Right ventricle myocardium inferior (tissue), 1 donor: ENCODE measurements around the gene ABCD1. TPM values are rescaled to one million over a fixed set of nuclear protein-coding genes. Genes with fewer than 3 reads are reported as not detected.

Experiments
- ATAC-seq: fragments of 200-7000 bp; cut with Tn5 transposase; one replicate; pipeline ENCODE4 v1.9.1; 2020; ENCODE audit warnings: mild to moderate bottlenecking, moderate library complexity
- DNase-seq: peaks from one replicate; pipeline ENCODE4 v3.0.0; 2021; ENCODE audit errors: missing footprints
- intact Hi-C: fragments of 100-400 bp; cut with DNase I; formaldehyde crosslinking; loops from one replicate; pipeline ENCODE4 v1.11.0; 2022
- total RNA-seq: library from RNA; stranded (reverse); fragmentation: NEBNext Ultra II Directional; extraction: Animal tissue kit (Norgen Biotek cat#: 25700); gene quantifications from one replicate; pipeline ENCODE4 v1.2.1, GENCODE V29; 2021
- donor health status: DM: no; HTN: yes; CAD: no; lungs with severe emphysema.

ABCD1 gene
- total RNA-seq, 1 donor from 2014 or later = 16.4 TPM

GRCh38 chrX:153765138-153766079, 40.8 kb downstream of the ABCD1 start:
- DNase-seq = no peak
- intact Hi-C loops = no loop called here
- ATAC-seq = peak; percentile 47

GRCh38 chrX:153766098-153766817, 41.6 kb downstream of the ABCD1 start:
- DNase-seq = no peak
- intact Hi-C loops = no loop called here
- no peak for ATAC-seq

- ATAC-seq (no peak), DNase-seq (no peak)
- intact Hi-C loops = no loop called here
Measured at GRCh38 chrX:153766871-153767673, 42.4 kb downstream of the ABCD1 start.

- ATAC-seq (no peak), DNase-seq (no peak)
- intact Hi-C loops = no loop called here
Measured at GRCh38 chrX:153767674-153768055, 43.0 kb downstream of the ABCD1 start.

GRCh38 chrX:153768311-153769157, 43.9 kb downstream of the ABCD1 start:
- ATAC-seq (no peak), DNase-seq (no peak)
- intact Hi-C loops = no loop called here

GRCh38 chrX:153769158-153769864, 44.7 kb downstream of the ABCD1 start:
- ATAC-seq = no peak
- DNase-seq = no peak
- intact Hi-C loops = no loop called here

- intact Hi-C loops = no loop called here
- ATAC-seq (no peak), DNase-seq (no peak)
Measured at GRCh38 chrX:153769865-153770600, 45.4 kb downstream of the ABCD1 start.

GRCh38 chrX:153770601-153771414, 46.2 kb downstream of the ABCD1 start:
- DNase-seq = no peak
- intact Hi-C loops = no loop called here
- no peak for ATAC-seq

GRCh38 chrX:153771415-153772315, 47.0 kb downstream of the ABCD1 start:
- ATAC-seq (no peak), DNase-seq (no peak)
- intact Hi-C loops = no loop called here

- DNase-seq = no peak
- ATAC-seq = no peak
- intact Hi-C loops = no loop called here
Measured at GRCh38 chrX:153772316-153773217, 47.9 kb downstream of the ABCD1 start.

GRCh38 chrX:153773218-153773611, 48.6 kb downstream of the ABCD1 start:
- intact Hi-C loops = no loop called here
- no peak for ATAC-seq
- DNase-seq = no peak

GRCh38 chrX:153773741-153774575, 49.3 kb downstream of the ABCD1 start:
- DNase-seq (peak; percentile 21), ATAC-seq (no peak)
- intact Hi-C loops = no loop called here

- ATAC-seq = no peak
- intact Hi-C loops = no loop called here
- DNase-seq = peak; percentile 27
Measured at GRCh38 chrX:153774576-153775292, 50.1 kb downstream of the ABCD1 start.
